ENCODE data around the gene SPAG16.
"Not testable (repeated sequence)": the region's sequence is repeated elsewhere in the genome, so short reads cannot be mapped to it uniquely, and the experiment has no call there.

SPAG16 gene

GRCh38 chr2:213834746-213835145 lies 550.5 kb downstream of the SPAG16 start:
- no peak for DNase-seq (ENCODE audit: low read depth)

GRCh38 chr2:213846856-213847255 lies 562.6 kb downstream of the SPAG16 start:
- DNase-seq (ENCODE audit: low read depth), result no peak

- DNase-seq (ENCODE audit: low read depth), result no peak
These were observed 563.1 kb downstream of the SPAG16 start for GRCh38 chr2:213847316-213847715.

GRCh38 chr2:213848631-213849030 lies 564.4 kb downstream of the SPAG16 start:
- no peak for DNase-seq (ENCODE audit: low read depth)

- no peak for DNase-seq (ENCODE audit: low read depth)
These were observed 577.4 kb downstream of the SPAG16 start for GRCh38 chr2:213861638-213862037.

- DNase-seq (ENCODE audit: low read depth), result no peak
These were observed 578.3 kb downstream of the SPAG16 start for GRCh38 chr2:213862407-213863076.

GRCh38 chr2:213863541-213863940 lies 579.3 kb downstream of the SPAG16 start:
- DNase-seq (ENCODE audit: low read depth), result no peak

- DNase-seq (ENCODE audit: low read depth), result peak; percentile 9
These were observed 584.3 kb downstream of the SPAG16 start for GRCh38 chr2:213868526-213868925.

GRCh38 chr2:213885485-213885884 lies 601.2 kb downstream of the SPAG16 start:
- no peak for DNase-seq (ENCODE audit: low read depth)

GRCh38 chr2:213914510-213914909 lies 630.2 kb downstream of the SPAG16 start:
- DNase-seq (ENCODE audit: low read depth), result no peak

- no peak for DNase-seq (ENCODE audit: low read depth)
These were observed 635.8 kb downstream of the SPAG16 start for GRCh38 chr2:213920014-213920413.

- no peak for DNase-seq (ENCODE audit: low read depth)
These were observed 639.3 kb downstream of the SPAG16 start for GRCh38 chr2:213923543-213923942.

- peak; percentile 42 for DNase-seq (ENCODE audit: low read depth)
These were observed 650.3 kb downstream of the SPAG16 start for GRCh38 chr2:213934560-213934959.

- no peak for DNase-seq (ENCODE audit: low read depth)
These were observed 673.8 kb downstream of the SPAG16 start for GRCh38 chr2:213958086-213958485.

GRCh38 chr2:213959589-213959988 lies 675.3 kb downstream of the SPAG16 start:
- DNase-seq (ENCODE audit: low read depth), result no peak

GRCh38 chr2:213971536-213971935 lies 687.3 kb downstream of the SPAG16 start:
- DNase-seq (ENCODE audit: low read depth), result no peak

GRCh38 chr2:213980883-213981282 lies 696.6 kb downstream of the SPAG16 start:
- peak; percentile 30 for DNase-seq (ENCODE audit: low read depth)

GRCh38 chr2:213989207-213989606 lies 704.9 kb downstream of the SPAG16 start:
- no peak for DNase-seq (ENCODE audit: low read depth)

GRCh38 chr2:213991453-213992108 lies 707.3 kb downstream of the SPAG16 start:
- peak; percentile 47 for DNase-seq (ENCODE audit: low read depth)

GRCh38 chr2:213995400-213996105 lies 711.3 kb downstream of the SPAG16 start:
- peak; percentile 98 for DNase-seq (ENCODE audit: low read depth)

GRCh38 chr2:213998976-213999375 lies 714.7 kb downstream of the SPAG16 start:
- not testable (repeated sequence) for DNase-seq (ENCODE audit: low read depth)

- DNase-seq (ENCODE audit: low read depth), result no peak
These were observed 720.2 kb downstream of the SPAG16 start for GRCh38 chr2:214004463-214004862.

GRCh38 chr2:214005337-214005736 lies 721.1 kb downstream of the SPAG16 start:
- no peak for DNase-seq (ENCODE audit: low read depth)

All from ELR (cell line).